Right atrium auricular region (tissue), 2 donors: ENCODE data around the gene NTNG2. TPM values are rescaled to one million over a fixed set of nuclear protein-coding genes. Genes with fewer than 3 reads are reported as not detected.

Source experiments
- DNase-seq: peaks from one replicate; pipeline ENCODE4 v3.0.0-alpha.2; 2019; ENCODE audit warnings: low spot score
- H3K27ac ChIP-seq, 2 donors: fragments of 200-600 bp; sonication (generic); 1 replicate in 1 of 2; 2 replicates in 1 of 2; pipeline ENCODE4 v1.5.1; 2016 to 2019
- H3K27me3 ChIP-seq, 2 donors: fragments of 200-600 bp; sonication (generic); one replicate each; pipeline versions ENCODE4 v1.5.1 to v1.6.0; 2017 to 2019
- H3K36me3 ChIP-seq: fragments of 200-600 bp; sonication (generic); one replicate; pipeline ENCODE4 v1.5.1; 2016
- H3K4me1 ChIP-seq, 2 donors: fragments of 200-600 bp; sonication (generic); one replicate each; pipeline versions ENCODE4 v1.5.1 to v1.6.0; 2017 to 2019
- H3K4me3 ChIP-seq, 2 donors: fragments of 200-600 bp; sonication (generic); 1 replicate in 1 of 2; 2 replicates in 1 of 2; pipeline ENCODE4 v1.5.1; 2017 to 2019; ENCODE audit warnings: mild to moderate bottlenecking in 1 of 2, moderate library complexity in 1 of 2
- H3K9me3 ChIP-seq, 2 donors: fragments of 200-600 bp; sonication (generic); one replicate each; pipeline ENCODE4 v1.5.1; 2019
- total RNA-seq, 2 donors: library from RNA; depleted of rRNA; stranded (reverse); fragments of >200 nt; gene quantifications; one replicate each; pipeline ENCODE4 v1.1.0, GENCODE V29; 2016
- TF ChIP-seq, protein P1 (sequence below), 2 donors: fragments of 200-600 bp; sonication (generic); IDR thresholded peaks; one replicate each; pipeline ENCODE4 v1.5.1; 2019; ENCODE audit warnings: antibody characterized with exemption in 2 of 2

Gene NTNG2
- total RNA-seq, 2 donors from 2014 or later, result 5.2 to 16.9 TPM

DNA sequence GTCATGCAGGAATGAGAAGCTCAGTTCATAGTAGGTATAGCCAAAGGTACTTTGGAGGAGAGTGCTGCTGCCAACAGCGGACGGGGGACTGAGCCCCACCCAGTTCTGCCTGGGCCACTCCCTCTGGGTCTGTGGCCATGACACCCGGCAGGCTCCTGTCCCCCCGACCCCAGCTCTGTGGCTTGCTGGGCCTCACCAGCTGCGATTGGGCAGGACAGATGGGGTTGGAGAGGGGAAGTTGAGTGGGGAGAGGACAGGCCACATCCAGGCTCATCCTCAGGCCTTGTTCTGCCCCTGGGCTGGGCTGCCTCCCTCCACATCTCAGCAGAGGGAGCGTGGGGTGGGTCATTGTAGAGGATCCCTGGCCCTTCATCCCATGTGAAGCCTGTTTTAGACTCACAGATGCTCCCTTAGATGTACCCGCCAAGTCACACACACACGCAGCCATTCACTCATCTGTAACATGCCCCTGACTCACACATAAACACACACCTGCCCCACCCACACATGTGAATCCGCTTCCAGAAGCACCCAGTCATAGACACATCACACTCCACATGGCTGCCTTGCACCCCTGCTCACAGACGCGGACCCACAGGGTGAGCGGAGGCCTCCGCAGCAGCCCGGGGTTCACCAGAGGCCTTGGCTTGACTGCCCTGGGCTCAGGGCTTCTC lies 48.8 kb downstream of the NTNG2 start:
- H3K4me3 ChIP-seq, result no peak overlapping the region
- TF ChIP-seq, protein P1, sequence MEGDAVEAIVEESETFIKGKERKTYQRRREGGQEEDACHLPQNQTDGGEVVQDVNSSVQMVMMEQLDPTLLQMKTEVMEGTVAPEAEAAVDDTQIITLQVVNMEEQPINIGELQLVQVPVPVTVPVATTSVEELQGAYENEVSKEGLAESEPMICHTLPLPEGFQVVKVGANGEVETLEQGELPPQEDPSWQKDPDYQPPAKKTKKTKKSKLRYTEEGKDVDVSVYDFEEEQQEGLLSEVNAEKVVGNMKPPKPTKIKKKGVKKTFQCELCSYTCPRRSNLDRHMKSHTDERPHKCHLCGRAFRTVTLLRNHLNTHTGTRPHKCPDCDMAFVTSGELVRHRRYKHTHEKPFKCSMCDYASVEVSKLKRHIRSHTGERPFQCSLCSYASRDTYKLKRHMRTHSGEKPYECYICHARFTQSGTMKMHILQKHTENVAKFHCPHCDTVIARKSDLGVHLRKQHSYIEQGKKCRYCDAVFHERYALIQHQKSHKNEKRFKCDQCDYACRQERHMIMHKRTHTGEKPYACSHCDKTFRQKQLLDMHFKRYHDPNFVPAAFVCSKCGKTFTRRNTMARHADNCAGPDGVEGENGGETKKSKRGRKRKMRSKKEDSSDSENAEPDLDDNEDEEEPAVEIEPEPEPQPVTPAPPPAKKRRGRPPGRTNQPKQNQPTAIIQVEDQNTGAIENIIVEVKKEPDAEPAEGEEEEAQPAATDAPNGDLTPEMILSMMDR (IDR thresholded peaks at IDR 0.05), result no peak
- DNase-seq, result no peak

DNA sequence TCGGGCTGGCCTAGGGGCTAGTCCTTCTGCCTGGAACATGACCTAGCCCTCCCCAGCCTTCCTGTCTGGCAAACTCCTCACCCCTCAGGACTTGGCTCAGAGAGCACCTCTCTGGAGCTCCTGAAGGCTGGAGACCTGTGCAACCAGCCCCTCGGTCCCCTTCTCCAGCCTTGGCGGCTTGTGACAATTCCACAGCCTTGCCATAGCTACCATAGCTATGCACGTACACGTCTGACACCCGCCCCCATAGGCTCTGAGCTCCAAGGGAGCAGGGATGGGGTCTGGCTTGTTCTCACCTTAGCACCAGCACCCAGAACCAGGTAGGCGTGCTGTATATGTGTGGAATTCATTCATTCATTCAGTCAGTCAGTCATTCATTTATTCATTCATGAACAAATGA lies 49.7 kb downstream of the NTNG2 start:
- TF ChIP-seq, protein P1 (IDR thresholded peaks at IDR 0.05), result no peak
- peaks cover 0 to 13% of the 10 kb centered on the region in 2 donors for H3K4me1 ChIP-seq
- no peak for DNase-seq
- H3K27ac ChIP-seq, result no peak overlapping the region
- H3K27me3 ChIP-seq, result no peaks in the 10 kb centered on the region
- H3K36me3 ChIP-seq, result no peaks in the 10 kb centered on the region
- no peaks in the 10 kb centered on the region for H3K9me3 ChIP-seq
- no peak overlapping the region for H3K4me3 ChIP-seq

More for the DNA sequence above, 48.8 kb downstream of the NTNG2 start:
- H3K27me3 ChIP-seq, result no peaks in the 10 kb centered on the region
- peaks cover 0 to 13% of the 10 kb centered on the region in 2 donors for H3K4me1 ChIP-seq
- no peaks in the 10 kb centered on the region for H3K36me3 ChIP-seq
- H3K9me3 ChIP-seq, result no peaks in the 10 kb centered on the region
- H3K27ac ChIP-seq, result no peak overlapping the region

DNA sequence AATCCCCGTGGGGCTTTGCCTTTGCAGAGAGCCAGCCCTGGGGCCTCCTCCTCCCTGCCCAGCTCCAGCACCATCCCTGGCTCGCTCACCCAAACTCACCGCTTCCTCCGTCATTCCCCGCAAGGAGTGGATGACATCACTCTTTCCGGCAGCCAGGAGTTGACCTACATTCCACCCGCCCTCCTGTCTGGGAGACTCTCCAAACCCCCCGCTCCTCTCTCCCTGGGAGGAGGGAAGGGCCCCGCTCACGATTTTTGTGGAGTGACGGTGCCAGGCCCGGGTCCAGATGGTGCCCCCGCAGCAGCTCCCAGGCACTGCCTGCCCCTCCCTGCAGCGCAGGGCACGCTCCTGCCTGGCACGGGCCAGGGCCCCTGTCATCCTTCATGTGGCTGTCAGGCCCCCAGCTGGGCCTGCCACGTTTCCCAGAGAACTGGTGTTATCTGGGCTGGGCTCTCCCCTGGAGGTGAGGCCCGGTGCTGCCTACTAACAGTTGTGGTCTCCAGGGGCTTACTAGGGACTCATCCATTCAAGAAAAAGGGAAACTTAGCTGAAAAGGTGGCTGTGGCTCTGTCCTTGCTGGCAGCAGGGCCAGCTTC lies 52.3 kb downstream of the NTNG2 start:
- Histone ChIP-seq H3K4me1 (peaks cover 0 to 13% of the 10 kb centered on the region in 2 donors), H3K27me3 (no peaks in the 10 kb centered on the region), H3K9me3 (no peaks in the 10 kb centered on the region), H3K36me3 (no peaks in the 10 kb centered on the region), H3K4me3 (peak overlapping the region in 1 of 2 donors; percentile 11), H3K27ac (peak overlapping the region; percentile 80 to 91)
- TF ChIP-seq, protein P1 (IDR thresholded peaks at IDR 0.05), result peak in 1 of 2 donors; percentile 36
- DNase-seq, result peak; percentile 78

- H3K4me1 ChIP-seq, result peaks cover 0 to 13% of the 10 kb centered on the region in 2 donors
- TF ChIP-seq, protein P1 (IDR thresholded peaks at IDR 0.05), result no peak
- H3K4me3 ChIP-seq, result no peak overlapping the region
- no peak for DNase-seq
- no peaks in the 10 kb centered on the region for H3K36me3 ChIP-seq
- no peak overlapping the region for H3K27ac ChIP-seq
- H3K9me3 ChIP-seq, result no peaks in the 10 kb centered on the region
- no peaks in the 10 kb centered on the region for H3K27me3 ChIP-seq
These were observed 55.2 kb downstream of the NTNG2 start for GRCh38 chr9:132216861-132217619.

GRCh38 chr9:132218208-132218607 lies 56.4 kb downstream of the NTNG2 start:
- Histone ChIP-seq H3K27ac (no peak overlapping the region), H3K4me3 (no peak overlapping the region), H3K4me1 (peaks cover 0 to 13% of the 10 kb centered on the region in 2 donors), H3K27me3 (no peaks in the 10 kb centered on the region), H3K9me3 (no peaks in the 10 kb centered on the region), H3K36me3 (no peaks in the 10 kb centered on the region)
- TF ChIP-seq, protein P1 (IDR thresholded peaks at IDR 0.05), result no peak
- DNase-seq, result no peak
